ENCODE results near the gene MNS1. TPM values are rescaled to one million over a fixed set of nuclear protein-coding genes. Genes with fewer than 3 reads are reported as not detected.
A peak's percentile ranks its signal among the peaks of the same experiment; 100 is the strongest.

MNS1 gene
- total and polyA plus RNA-seq, 2 of the 13 experiments (the other 11 are each of a cell fraction or from before 2014, with no cell fraction given) = 0.22 to 1.7 TPM

DNA sequence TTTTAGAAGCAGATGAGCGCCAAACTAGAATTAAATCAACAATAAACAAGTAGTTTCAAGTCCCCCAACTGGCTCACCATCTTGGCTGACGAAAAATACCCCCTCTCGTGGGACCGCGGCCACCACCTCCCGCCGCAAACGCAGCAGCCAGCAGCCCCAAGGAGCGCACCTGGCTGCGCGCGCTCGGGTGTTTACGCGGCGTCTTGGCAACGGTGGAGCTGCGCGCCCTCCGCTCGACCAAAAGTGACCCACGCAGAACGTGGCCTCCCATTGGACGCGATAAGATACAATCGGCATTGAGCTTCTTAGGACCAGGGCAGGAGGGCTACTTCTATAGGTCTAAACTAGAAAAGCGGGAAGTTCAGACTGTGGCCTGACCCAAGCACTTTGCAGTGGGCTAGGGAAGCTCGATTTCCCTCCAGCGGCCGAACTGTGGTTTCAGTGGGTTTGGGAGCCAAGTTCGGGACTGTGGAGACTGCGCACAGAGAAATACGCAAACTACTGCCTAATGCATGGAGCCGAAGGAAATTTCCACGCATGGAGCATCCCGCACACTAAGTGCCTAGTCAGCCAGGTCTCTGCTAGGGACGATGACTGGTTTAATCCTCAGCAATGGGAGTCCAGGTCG, at the start of gene MNS1 (continued):
- TF ChIP-seq ZNF777 (CRISPR knock-in tag; IDR thresholded peaks at IDR 0.05) = no peak
- no peak for TF ChIP-seq ZNF20 (CRISPR knock-in tag; IDR thresholded peaks at IDR 0.05)
- TF ChIP-seq SNAI1 (CRISPR knock-in tag; IDR thresholded peaks at IDR 0.05; ENCODE audit: borderline replicate concordance) = no peak
- TF ChIP-seq LCORL (IDR thresholded peaks at IDR 0.05) = no peak
- 0 out of 2 replicates have a peak, but pooled peaks have one; percentile 27 for TF ChIP-seq LCORL (CRISPR knock-in tag; IDR thresholded peaks at IDR 0.05)
- no peak for TF ChIP-seq FOXA1 (IDR thresholded peaks at IDR 0.05)
- peak; percentile 53 for TF ChIP-seq FOXA1 (CRISPR knock-in tag; IDR thresholded peaks at IDR 0.05)
- TF ChIP-seq GFI1 (CRISPR knock-in tag; IDR thresholded peaks at IDR 0.05; ENCODE audit: borderline replicate concordance) = no peak
- 0 out of 2 replicates have a peak, but pooled peaks have one; percentile 40 for TF ChIP-seq ZNF225 (CRISPR knock-in tag; IDR thresholded peaks at IDR 0.05)
- TF ChIP-seq, protein P1, sequence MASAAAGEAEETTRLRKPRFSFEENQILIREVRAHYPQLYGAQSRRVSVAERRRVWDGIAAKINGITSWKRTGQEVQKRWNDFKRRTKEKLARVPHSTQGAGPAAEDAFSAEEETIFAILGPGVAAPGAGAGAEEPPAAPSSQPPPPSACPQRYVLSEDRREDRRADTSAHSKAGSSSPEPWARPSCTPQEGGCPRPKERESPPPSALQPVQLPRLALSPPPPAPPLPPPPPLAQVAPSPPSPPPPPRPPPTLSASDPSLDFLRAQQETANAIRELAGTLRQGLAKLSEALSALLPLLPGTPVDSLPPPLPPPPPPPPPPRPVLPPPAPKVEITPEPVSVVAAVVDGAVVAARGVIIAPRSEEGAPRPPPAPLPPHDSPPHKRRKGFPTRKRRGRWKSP (CRISPR knock-in tag; IDR thresholded peaks at IDR 0.05) = peak; percentile 94
- TF ChIP-seq HNRNPLL (IDR thresholded peaks at IDR 0.05; ENCODE audit: low read depth, low read length, poor library complexity, severe bottlenecking) = peak; percentile 95
- TF ChIP-seq NCOA5 (CRISPR knock-in tag; IDR thresholded peaks at IDR 0.05) = no peak
- TF ChIP-seq PHF21A (CRISPR knock-in tag; IDR thresholded peaks at IDR 0.05) = no peak
- peak; percentile 100 for TF ChIP-seq HMGXB3 (CRISPR knock-in tag; IDR thresholded peaks at IDR 0.05; ENCODE audit: borderline replicate concordance)
- TF ChIP-seq, protein P2, sequence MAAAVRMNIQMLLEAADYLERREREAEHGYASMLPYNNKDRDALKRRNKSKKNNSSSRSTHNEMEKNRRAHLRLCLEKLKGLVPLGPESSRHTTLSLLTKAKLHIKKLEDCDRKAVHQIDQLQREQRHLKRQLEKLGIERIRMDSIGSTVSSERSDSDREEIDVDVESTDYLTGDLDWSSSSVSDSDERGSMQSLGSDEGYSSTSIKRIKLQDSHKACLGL (CRISPR knock-in tag; IDR thresholded peaks at IDR 0.05) = no peak
- TF ChIP-seq ZNF891 (CRISPR knock-in tag; IDR thresholded peaks at IDR 0.05) = 0 out of 2 replicates have a peak, but pooled peaks have one; percentile 53
- peak; percentile 89 for TF ChIP-seq RFX1 (IDR thresholded peaks at IDR 0.05)
- TF ChIP-seq, protein P3, sequence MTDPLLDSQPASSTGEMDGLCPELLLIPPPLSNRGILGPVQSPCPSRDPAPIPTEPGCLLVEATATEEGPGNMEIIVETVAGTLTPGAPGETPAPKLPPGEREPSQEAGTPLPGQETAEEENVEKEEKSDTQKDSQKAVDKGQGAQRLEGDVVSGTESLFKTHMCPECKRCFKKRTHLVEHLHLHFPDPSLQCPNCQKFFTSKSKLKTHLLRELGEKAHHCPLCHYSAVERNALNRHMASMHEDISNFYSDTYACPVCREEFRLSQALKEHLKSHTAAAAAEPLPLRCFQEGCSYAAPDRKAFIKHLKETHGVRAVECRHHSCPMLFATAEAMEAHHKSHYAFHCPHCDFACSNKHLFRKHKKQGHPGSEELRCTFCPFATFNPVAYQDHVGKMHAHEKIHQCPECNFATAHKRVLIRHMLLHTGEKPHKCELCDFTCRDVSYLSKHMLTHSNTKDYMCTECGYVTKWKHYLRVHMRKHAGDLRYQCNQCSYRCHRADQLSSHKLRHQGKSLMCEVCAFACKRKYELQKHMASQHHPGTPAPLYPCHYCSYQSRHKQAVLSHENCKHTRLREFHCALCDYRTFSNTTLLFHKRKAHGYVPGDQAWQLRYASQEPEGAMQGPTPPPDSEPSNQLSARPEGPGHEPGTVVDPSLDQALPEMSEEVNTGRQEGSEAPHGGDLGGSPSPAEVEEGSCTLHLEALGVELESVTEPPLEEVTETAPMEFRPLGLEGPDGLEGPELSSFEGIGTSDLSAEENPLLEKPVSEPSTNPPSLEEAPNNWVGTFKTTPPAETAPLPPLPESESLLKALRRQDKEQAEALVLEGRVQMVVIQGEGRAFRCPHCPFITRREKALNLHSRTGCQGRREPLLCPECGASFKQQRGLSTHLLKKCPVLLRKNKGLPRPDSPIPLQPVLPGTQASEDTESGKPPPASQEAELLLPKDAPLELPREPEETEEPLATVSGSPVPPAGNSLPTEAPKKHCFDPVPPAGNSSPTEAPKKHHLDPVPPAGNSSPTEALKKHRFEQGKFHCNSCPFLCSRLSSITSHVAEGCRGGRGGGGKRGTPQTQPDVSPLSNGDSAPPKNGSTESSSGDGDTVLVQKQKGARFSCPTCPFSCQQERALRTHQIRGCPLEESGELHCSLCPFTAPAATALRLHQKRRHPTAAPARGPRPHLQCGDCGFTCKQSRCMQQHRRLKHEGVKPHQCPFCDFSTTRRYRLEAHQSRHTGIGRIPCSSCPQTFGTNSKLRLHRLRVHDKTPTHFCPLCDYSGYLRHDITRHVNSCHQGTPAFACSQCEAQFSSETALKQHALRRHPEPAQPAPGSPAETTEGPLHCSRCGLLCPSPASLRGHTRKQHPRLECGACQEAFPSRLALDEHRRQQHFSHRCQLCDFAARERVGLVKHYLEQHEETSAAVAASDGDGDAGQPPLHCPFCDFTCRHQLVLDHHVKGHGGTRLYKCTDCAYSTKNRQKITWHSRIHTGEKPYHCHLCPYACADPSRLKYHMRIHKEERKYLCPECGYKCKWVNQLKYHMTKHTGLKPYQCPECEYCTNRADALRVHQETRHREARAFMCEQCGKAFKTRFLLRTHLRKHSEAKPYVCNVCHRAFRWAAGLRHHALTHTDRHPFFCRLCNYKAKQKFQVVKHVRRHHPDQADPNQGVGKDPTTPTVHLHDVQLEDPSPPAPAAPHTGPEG (CRISPR knock-in tag; IDR thresholded peaks at IDR 0.05) = no peak
- TF ChIP-seq KDM5A (IDR thresholded peaks at IDR 0.05; ENCODE audit: borderline replicate concordance, low read length) = 0 out of 2 replicates have a peak, but pooled peaks have one; percentile 23
- no peak for TF ChIP-seq ATM (IDR thresholded peaks at IDR 0.05; ENCODE audit: borderline replicate concordance)
